DOHH2 (cell line): ENCODE results near the gene NFRKB.

Experiments
- H3F3A ChIP-seq: fragments of 200-600 bp; sonication (generic), shearing (Covaris generic); 2 replicates; pipeline ENCODE4 v1.6.0; 2016; ENCODE audit warnings: antibody characterized with exemption, mild to moderate bottlenecking; ENCODE audit not compliant: control insufficient read depth, insufficient read depth
- H3K27ac ChIP-seq: fragments of 200-600 bp; sonication (generic); 2 replicates; pipeline ENCODE4 v1.5.1; 2014; ENCODE audit warnings: low read depth, mild to moderate bottlenecking, low read length, moderate library complexity
- H3K27me3 ChIP-seq: fragments of 200-600 bp; sonication (generic); 2 replicates; pipeline ENCODE4 v1.6.1; 2014; ENCODE audit warnings: mild to moderate bottlenecking, low read length, mixed read lengths; ENCODE audit not compliant: control insufficient read depth
- H3K36me3 ChIP-seq: fragments of 200-600 bp; sonication (generic); 2 replicates; pipeline ENCODE4 v1.6.1; 2014; ENCODE audit warnings: mild to moderate bottlenecking, low read length, moderate library complexity, mixed read lengths; ENCODE audit not compliant: control insufficient read depth
- H3K4me1 ChIP-seq: fragments of 200-600 bp; sonication (generic); 2 replicates; pipeline ENCODE4 v1.6.1; 2014; ENCODE audit warnings: mild to moderate bottlenecking, low read length, mixed read lengths; ENCODE audit not compliant: control insufficient read depth
- H3K4me2 ChIP-seq: fragments of 200-600 bp; sonication (generic); 2 replicates; pipeline ENCODE4 v1.6.0; 2014; ENCODE audit warnings: mild to moderate bottlenecking, low read length, moderate library complexity
- H3K4me3 ChIP-seq: fragments of 200-600 bp; sonication (generic); 2 replicates; pipeline ENCODE4 v1.5.1; 2014; ENCODE audit warnings: mild to moderate bottlenecking, low read length, mixed read lengths
- H3K79me2 ChIP-seq: fragments of 200-600 bp; sonication (generic); 2 replicates; pipeline ENCODE4 v1.6.1; 2014; ENCODE audit warnings: mild to moderate bottlenecking, low read length, mixed read lengths; ENCODE audit not compliant: control insufficient read depth
- H3K9me2 ChIP-seq: fragments of 200-600 bp; sonication (generic); replicated peaks from 2 replicates; pipeline ENCODE4 v1.6.1; 2014; ENCODE audit warnings: mild to moderate bottlenecking, low read length, mixed read lengths; ENCODE audit not compliant: control insufficient read depth
- H3K9me3 ChIP-seq: fragments of 200-600 bp; sonication (generic); 2 replicates; pipeline ENCODE4 v1.6.1; 2014; ENCODE audit warnings: antibody characterized with exemption, low read length, mixed read lengths; ENCODE audit not compliant: control insufficient read depth, insufficient read depth
- H4K20me1 ChIP-seq: fragments of 200-600 bp; sonication (generic); 2 replicates; pipeline ENCODE4 v1.6.0; 2014; ENCODE audit warnings: low read depth, mild to moderate bottlenecking, antibody characterized with exemption, low read length, moderate library complexity; ENCODE audit not compliant: control insufficient read depth, insufficient read depth
- CTCF ChIP-seq: fragments of 200-600 bp; sonication (generic); IDR thresholded peaks from one replicate; pipeline ENCODE4 v1.5.1; 2014; ENCODE audit warnings: antibody characterized with exemption, mild to moderate bottlenecking, low read depth, low read length; ENCODE audit not compliant: poor library complexity, severe bottlenecking
- EZH2phosphoT487 ChIP-seq: fragments of 200-600 bp; sonication (generic); IDR thresholded peaks from 2 replicates; pipeline ENCODE4 v1.6.1; 2017; ENCODE audit warnings: borderline replicate concordance, mild to moderate bottlenecking, antibody characterized with exemption, low read length, moderate library complexity, mixed read lengths

Gene NFRKB

GRCh38 chr11:129918361-129918760, 23.0 kb upstream of the NFRKB start:
- peaks cover 4% of the 10 kb centered on the region for H3K4me1 ChIP-seq

DNA sequence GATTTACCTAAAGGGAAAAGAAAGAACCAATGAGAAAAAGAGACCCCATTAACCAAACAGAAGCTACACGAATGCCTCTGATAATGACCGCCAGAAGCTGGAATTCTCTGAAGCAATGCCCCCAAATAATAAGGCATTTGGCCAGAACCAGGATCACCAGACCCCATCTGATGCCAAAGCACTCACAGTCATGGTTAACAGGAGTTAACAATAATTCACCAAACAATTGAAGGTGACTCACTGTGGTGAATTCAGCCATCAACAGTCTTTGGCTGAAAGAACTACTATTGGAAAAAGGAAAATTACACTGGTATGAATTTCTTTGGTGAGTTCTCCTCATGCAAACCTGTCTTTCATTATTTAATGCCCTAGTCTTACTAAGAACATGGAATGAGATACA, 21.9 kb upstream of the NFRKB start:
- Histone ChIP-seq H3K27ac (no peak overlapping the region), H3K27me3 (no peaks in the 10 kb centered on the region), H4K20me1 (no peaks in the 10 kb centered on the region), H3K4me1 (no peaks in the 10 kb centered on the region), H3K4me3 (no peak overlapping the region), H3K4me2 (no peak overlapping the region), H3F3A (no peaks in the 10 kb centered on the region), H3K36me3 (peaks cover 89% of the 10 kb centered on the region), H3K9me3 (no peaks in the 10 kb centered on the region), H3K9me2 (no peaks in the 10 kb centered on the region), H3K79me2 (no peaks in the 10 kb centered on the region)
- no peak for TF ChIP-seq EZH2phosphoT487
- no peak for TF ChIP-seq CTCF

More at GRCh38 chr11:129918361-129918760, 23.0 kb upstream of the NFRKB start:
- Histone ChIP-seq H3K4me3 (no peak overlapping the region), H3F3A (peaks cover 3% of the 10 kb centered on the region; the same call in 1 of the 2 replicates), H4K20me1 (no peaks in the 10 kb centered on the region), H3K9me3 (no peaks in the 10 kb centered on the region), H3K9me2 (no peaks in the 10 kb centered on the region), H3K4me2 (no peak overlapping the region), H3K27ac (no peak overlapping the region), H3K36me3 (peaks cover 94% of the 10 kb centered on the region), H3K79me2 (no peaks in the 10 kb centered on the region), H3K27me3 (no peaks in the 10 kb centered on the region)
- TF ChIP-seq CTCF (no peak), EZH2phosphoT487 (no peak)

DNA sequence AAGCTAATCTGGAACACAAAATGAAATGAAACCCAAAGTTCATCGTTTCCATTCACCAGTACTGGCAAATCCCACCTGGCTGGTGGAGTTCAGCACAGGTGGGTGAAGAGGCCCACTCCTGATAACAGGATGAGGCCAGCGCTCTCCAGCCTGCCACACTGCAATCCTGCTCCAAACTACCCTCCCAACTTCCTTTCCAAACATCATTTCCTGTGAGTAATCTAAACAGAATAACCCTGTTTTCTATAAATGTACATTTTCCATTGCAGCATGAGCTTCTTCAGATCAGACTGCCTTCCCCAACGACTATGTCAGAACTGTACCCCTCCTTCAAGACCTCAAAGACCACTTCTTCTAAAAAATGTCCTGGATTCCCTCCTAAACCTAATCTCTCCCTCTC, 15.9 kb upstream of the NFRKB start:
- Histone ChIP-seq H3K4me3 (no peak overlapping the region), H3F3A (no peaks in the 10 kb centered on the region), H3K27me3 (no peaks in the 10 kb centered on the region), H3K9me2 (no peaks in the 10 kb centered on the region), H3K9me3 (no peaks in the 10 kb centered on the region), H3K4me1 (no peaks in the 10 kb centered on the region), H3K36me3 (peaks cover 88% of the 10 kb centered on the region), H4K20me1 (no peaks in the 10 kb centered on the region), H3K4me2 (no peak overlapping the region), H3K27ac (no peak overlapping the region), H3K79me2 (no peaks in the 10 kb centered on the region)
- TF ChIP-seq EZH2phosphoT487: no peak
- no peak for TF ChIP-seq CTCF
